A549 (cell line): Measurements from ENCODE around the gene IGFBP2. TPM values are rescaled to one million over a fixed set of nuclear protein-coding genes. Genes with fewer than 3 reads are reported as not detected.

Source experiments
- ATAC-seq, 2 experiments: fragments of 200-7000 bp in 1 of 2; fragments of >200 bp in 1 of 2; cut with Nextera tagmentation in 1 of 2; cut with Tn5 transposase in 1 of 2; 3 replicates each; pipeline versions ENCODE4 v1.8.0 to v1.9.1; 2018 to 2020; ENCODE audit warnings: mild to moderate bottlenecking in 1 of 2, moderate library complexity in 1 of 2
- CTCF ChIA-PET: fragments of 300-600 bp; sonication (Branson Sonifier 250); formaldehyde crosslinking; extraction: SDS; loops from one replicate; lab custom pipeline; 2021; ENCODE audit warnings: antibody characterized with exemption, inconsistent platforms; lab: Yijun Ruan, JAX
- POLR2A ChIA-PET: fragments of 350-600 bp; formaldehyde crosslinking; extraction: SDS; loops from one replicate; lab custom pipeline; 2021; ENCODE audit warnings: antibody characterized with exemption, inconsistent platforms; lab: Yijun Ruan, JAX
- DNase-seq, 2 experiments: peaks; one replicate each; pipeline versions ENCODE4 v3.0.0 to v3.0.0-alpha.2; 2011 to 2016; ENCODE audit warnings: low read depth in 1 of 2, low spot score in 1 of 2
- FAIRE-seq: peaks from 2 replicates; lab custom pipeline; 2011; peaks lifted over from hg19 to GRCh38; lab: Jason Lieb, UNC
- H3K27ac ChIP-seq, 2 experiments: fragments of >200 bp; sonication (Bioruptor Twin); formaldehyde crosslinking; 3 replicates each; pipeline ENCODE4 v1.5.1; 2016 to 2017
- H3K4me1 ChIP-seq: fragments of >200 bp; sonication (Bioruptor Twin); formaldehyde crosslinking; 3 replicates; pipeline ENCODE4 v1.6.1; 2016
- H3K4me2 ChIP-seq: fragments of >200 bp; sonication (Bioruptor Twin); formaldehyde crosslinking; 3 replicates; pipeline ENCODE4 v1.6.1; 2016
- H3K4me3 ChIP-seq: fragments of >200 bp; sonication (Bioruptor Twin); formaldehyde crosslinking; 3 replicates; pipeline ENCODE4 v1.5.1; 2016
- H3K9me3 ChIP-seq: fragments of >200 bp; sonication (Bioruptor Twin); formaldehyde crosslinking; 3 replicates; pipeline ENCODE4 v1.6.1; 2016
- ATOH8 ChIP-seq: fragments of 250-450 bp; sonication (Bioruptor Pico); IDR thresholded peaks from 2 replicates; pipeline ENCODE4 v1.5.0; 2020; ENCODE audit warnings: low read depth, mild to moderate bottlenecking, moderate library complexity
- BHLHE40 ChIP-seq: IDR thresholded peaks from 2 replicates; pipeline ENCODE4 v1.6.1; 2012; ENCODE audit warnings: low read depth, low read length, inconsistent platforms
- CBX2 ChIP-seq: fragments of 200-600 bp; sonication (generic); IDR thresholded peaks from 2 replicates; pipeline ENCODE4 v1.6.1; 2016; ENCODE audit warnings: low read depth, mild to moderate bottlenecking, borderline replicate concordance
- CTCF ChIP-seq: fragments of >200 bp; sonication (Bioruptor Twin); formaldehyde crosslinking; IDR thresholded peaks from 3 replicates; pipeline ENCODE4 v1.5.1; 2016
- E2F6 ChIP-seq: IDR thresholded peaks from 2 replicates; pipeline ENCODE4 v1.6.1; 2012; ENCODE audit warnings: low read depth, borderline replicate concordance
- ELK1 ChIP-seq: fragments of 150-350 bp; IDR thresholded peaks from 2 replicates; pipeline ENCODE4 v1.6.1; 2014; ENCODE audit warnings: low read depth, mild to moderate bottlenecking, low read length
- FOXS1 ChIP-seq: fragments of 250-450 bp; sonication (Bioruptor Pico); IDR thresholded peaks from 2 replicates; pipeline ENCODE4 v1.5.0; 2020; ENCODE audit warnings: mild to moderate bottlenecking, moderate library complexity
- HES2 ChIP-seq: fragments of >200 bp; sonication (Bioruptor Twin); formaldehyde crosslinking; IDR thresholded peaks from 2 replicates; pipeline ENCODE4 v1.6.1; 2016
- JUNB ChIP-seq: fragments of >200 bp; sonication (Bioruptor Twin); formaldehyde crosslinking; IDR thresholded peaks from 2 replicates; pipeline ENCODE4 v1.6.1; 2016
- MYC ChIP-seq: IDR thresholded peaks from 2 replicates; pipeline ENCODE4 v1.6.1; 2012; ENCODE audit warnings: mild to moderate bottlenecking, inconsistent platforms, low read length, improper control_type of control experiment, borderline replicate concordance
- NPAS2 ChIP-seq: fragments of 250-450 bp; sonication (Bioruptor Pico); IDR thresholded peaks from 2 replicates; pipeline ENCODE4 v1.8.0; 2022; ENCODE audit warnings: mild to moderate bottlenecking, moderate library complexity, borderline replicate concordance
- POLR2AphosphoS2 ChIP-seq: conservative IDR thresholded peaks from 2 replicates; pipeline ENCODE4 v1.6.1; 2012; ENCODE audit warnings: low read length, improper control_type of control experiment, inconsistent platforms
- RAD21 ChIP-seq, 2 experiments: fragments of >200 bp in 1 of 2; sonication (Bioruptor Twin) in 1 of 2; formaldehyde crosslinking in 1 of 2; IDR thresholded peaks in 1 of 2; conservative IDR thresholded peaks in 1 of 2; 2 replicates in 1 of 2; 3 replicates in 1 of 2; pipeline ENCODE4 v1.6.1; 2012 to 2018; ENCODE audit warnings: inconsistent platforms in 1 of 2
- REST ChIP-seq: fragments of 200-600 bp; sonication (generic); IDR thresholded peaks from 2 replicates; pipeline ENCODE4 v1.6.1; 2016; ENCODE audit warnings: antibody characterized with exemption, mild to moderate bottlenecking, moderate library complexity
- SMC3 ChIP-seq: fragments of >200 bp; sonication (Bioruptor Twin); formaldehyde crosslinking; IDR thresholded peaks from 3 replicates; pipeline ENCODE4 v1.6.1; 2018; ENCODE audit warnings: inconsistent platforms
- TFCP2L1 ChIP-seq: fragments of 250-450 bp; sonication (Bioruptor Pico); IDR thresholded peaks from 2 replicates; pipeline ENCODE4 v1.5.0; 2021; ENCODE audit warnings: mild to moderate bottlenecking
- ZFP36 ChIP-seq: fragments of 450-650 bp; IDR thresholded peaks from 2 replicates; pipeline ENCODE4 v1.6.1; 2014; ENCODE audit warnings: borderline replicate concordance; ENCODE audit not compliant: partially characterized antibody
- WGBS: methylation state at CpG from one replicate; pipeline ENCODE4 v1.1.6; 2017; ENCODE audit errors: missing lambda C conversion rate; 5-methylcytosine and 5-hydroxymethylcytosine counted together
- polyA plus RNA-seq, 4 experiments: library from polyadenylated mRNA; depleted of rRNA in 3 of 4; stranded (reverse); fragments of >200 nt; fragmentation: RNase III in 1 of 4; extraction: RNeasy Plus Mini Kit Qiagen cat#74134 plus additional on column Dnase treatment in 1 of 4; gene quantifications; 2 replicates in 3 of 4; 3 replicates in 1 of 4; pipeline ENCODE4 v1.2.3, GENCODE V29; 2011 to 2017

IGFBP2 gene
- polyA plus RNA-seq, 2 of the 4 experiments (the other 2 are of a cell fraction), result 26.1 to 34.9 TPM

GRCh38 chr2:216665717-216666116 is 32.5 kb downstream of the IGFBP2 start:
- H3K4me1 ChIP-seq, result no peaks in the 10 kb centered on the region
- DNase-seq, result no peak
- no peak for FAIRE-seq
- WGBS, result 68% methylated on average over 12 of the region's 12 CpGs
- POLR2A ChIA-PET, result interaction anchor here (1.0 kb wide), 1 partner anchor 146 kb away, joined by 3 read pairs; no protein-coding TSS in a partner anchor
- no peak for ATAC-seq
- no peak for TF ChIP-seq POLR2AphosphoS2
- TF ChIP-seq ELK1, result no peak
- no peak for TF ChIP-seq NPAS2
- TF ChIP-seq ATOH8, result no peak
- no peak for TF ChIP-seq TFCP2L1
- no peak for TF ChIP-seq ZFP36
- TF ChIP-seq BHLHE40, result no peak
- TF ChIP-seq FOXS1 (CRISPR knock-in tag), result no peak
- TF ChIP-seq E2F6, result no peak
- no peak for TF ChIP-seq REST
- TF ChIP-seq CTCF, result no peak
- no peak for TF ChIP-seq JUNB
- TF ChIP-seq MYC, result no peak
- H3K9me3 ChIP-seq, result no peaks in the 10 kb centered on the region
- no peak overlapping the region for H3K27ac ChIP-seq
- CTCF ChIA-PET, result interaction anchor here (0.6 to 16.9 kb wide), 28 partner anchors 9 to 716 kb away, joined by 3 to 402 read pairs (median 4); partner anchors contain the start of gene IGFBP2
- H3K4me3 ChIP-seq, result no peak overlapping the region
- H3K4me2 ChIP-seq, result no peak overlapping the region

- Histone ChIP-seq H3K9me3 (no peaks in the 10 kb centered on the region), H3K4me3 (no peak overlapping the region), H3K4me1 (no peaks in the 10 kb centered on the region), H3K27ac (no peak overlapping the region), H3K4me2 (no peak overlapping the region)
- WGBS, result 13% methylated on average over 7 of the region's 9 CpGs
- DNase-seq, result peak; percentile 68 to 72
- ATAC-seq, result peak; percentile 75 to 91
- ChIA-PET POLR2A (no interaction called here), CTCF (interaction anchor here (0.5 to 16.9 kb wide), 42 partner anchors 10 to 1089 kb away, joined by 3 to 402 read pairs (median 4); partner anchors contain the start of gene IGFBP2)
- FAIRE-seq, result peak; percentile 23
- TF ChIP-seq ELK1, result no peak
- TF ChIP-seq E2F6, result no peak
- peak; percentile 94 for TF ChIP-seq CTCF
- TF ChIP-seq CBX2, result no peak
- no peak for TF ChIP-seq HES2
- TF ChIP-seq SMC3, result peak; percentile 94
- TF ChIP-seq RAD21 (conservative IDR thresholded peaks at IDR 0.05 in 1 of 2, IDR thresholded peaks at IDR 0.05 in 1 of 2), result peak; percentile 97 to 98
Observed at GRCh38 chr2:216666461-216667233, 33.4 kb downstream of the IGFBP2 start.
